Tibial nerve (tissue), 4 donors: ENCODE measurements around the gene GPRC5B.

ENCODE experiments used
- CTCF ChIP-seq, 5 experiments: fragments of 200-600 bp in 3 of 5; fragments of 450-650 bp in 2 of 5; sonication (generic) in 3 of 5; IDR thresholded peaks; one replicate each; pipeline ENCODE4 v1.5.1; 2016 to 2019; ENCODE audit warnings: antibody characterized with exemption in 5 of 5, mild to moderate bottlenecking in 3 of 5, moderate library complexity in 2 of 5
- EP300 ChIP-seq, 2 donors: sonication (generic); formaldehyde crosslinking; IDR thresholded peaks; one replicate each; pipeline ENCODE4 v1.6.1; 2017; ENCODE audit warnings: antibody characterized with exemption in 2 of 2, mild to moderate bottlenecking in 1 of 2

GRCh38 chr16:19885451-19886072 is 914 bp upstream of the GPRC5B start:
- TF ChIP-seq CTCF (IDR thresholded peaks at IDR 0.05), result no peak
- peak in 1 of 2 donors; percentile 48 for TF ChIP-seq EP300 (IDR thresholded peaks at IDR 0.05)
